ENCODE results near the gene MGAT2. TPM values are rescaled to one million over a fixed set of nuclear protein-coding genes. Genes with fewer than 3 reads are reported as not detected.

The MGAT2 gene
- total and polyA plus RNA-seq, 9 of the 15 experiments (the other 6 are each of a cell fraction or from before 2014, with no cell fraction given): 0.03 to 33.3 (median 24.6) TPM; not detected in 1

DNA sequence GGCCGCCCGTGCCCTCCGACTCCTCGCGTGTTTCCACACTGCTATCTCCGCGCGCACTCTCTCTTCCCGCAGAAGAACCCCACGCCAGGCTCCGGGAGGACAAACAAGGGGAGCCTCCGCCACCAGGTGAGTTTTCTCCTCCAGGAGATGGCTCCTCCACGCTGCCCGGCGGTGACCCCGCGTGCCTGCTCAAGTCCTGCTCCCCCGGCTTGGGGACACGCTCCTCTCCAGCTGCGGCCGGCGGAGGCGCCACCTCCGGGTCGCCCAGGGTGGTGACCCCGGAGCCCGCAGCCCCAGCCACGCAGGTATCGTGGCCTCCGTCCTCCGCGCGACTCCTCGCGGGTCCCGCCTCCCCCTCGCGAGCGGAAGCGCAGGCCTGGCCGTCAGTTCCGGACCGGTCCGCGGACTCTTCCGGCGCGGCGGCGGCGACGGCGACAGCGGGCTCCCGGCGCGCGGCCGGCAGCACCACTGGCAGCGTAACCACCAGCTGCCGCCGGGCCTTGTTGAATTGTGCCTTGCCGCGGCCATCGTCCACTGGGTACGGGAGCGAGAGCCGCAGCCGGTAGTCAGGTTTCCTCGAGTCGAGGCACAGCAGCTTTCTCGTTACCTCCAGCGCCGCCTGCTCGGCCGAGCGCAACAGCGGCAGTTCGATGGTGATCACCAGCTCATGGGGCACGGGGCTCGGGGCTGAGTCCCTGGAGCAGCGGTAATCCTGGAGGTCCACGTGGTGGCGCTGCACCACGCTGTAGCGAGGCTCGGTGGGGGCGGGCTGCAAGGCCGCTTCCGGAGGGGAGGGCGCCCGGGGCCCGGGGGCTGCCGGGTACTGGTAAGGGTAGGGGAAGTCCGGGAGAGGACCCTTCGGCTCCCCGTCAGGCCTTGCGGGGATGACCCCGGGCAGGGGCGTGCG is 13.3 kb downstream of the MGAT2 start (continued):
- TF ChIP-seq, protein P1, sequence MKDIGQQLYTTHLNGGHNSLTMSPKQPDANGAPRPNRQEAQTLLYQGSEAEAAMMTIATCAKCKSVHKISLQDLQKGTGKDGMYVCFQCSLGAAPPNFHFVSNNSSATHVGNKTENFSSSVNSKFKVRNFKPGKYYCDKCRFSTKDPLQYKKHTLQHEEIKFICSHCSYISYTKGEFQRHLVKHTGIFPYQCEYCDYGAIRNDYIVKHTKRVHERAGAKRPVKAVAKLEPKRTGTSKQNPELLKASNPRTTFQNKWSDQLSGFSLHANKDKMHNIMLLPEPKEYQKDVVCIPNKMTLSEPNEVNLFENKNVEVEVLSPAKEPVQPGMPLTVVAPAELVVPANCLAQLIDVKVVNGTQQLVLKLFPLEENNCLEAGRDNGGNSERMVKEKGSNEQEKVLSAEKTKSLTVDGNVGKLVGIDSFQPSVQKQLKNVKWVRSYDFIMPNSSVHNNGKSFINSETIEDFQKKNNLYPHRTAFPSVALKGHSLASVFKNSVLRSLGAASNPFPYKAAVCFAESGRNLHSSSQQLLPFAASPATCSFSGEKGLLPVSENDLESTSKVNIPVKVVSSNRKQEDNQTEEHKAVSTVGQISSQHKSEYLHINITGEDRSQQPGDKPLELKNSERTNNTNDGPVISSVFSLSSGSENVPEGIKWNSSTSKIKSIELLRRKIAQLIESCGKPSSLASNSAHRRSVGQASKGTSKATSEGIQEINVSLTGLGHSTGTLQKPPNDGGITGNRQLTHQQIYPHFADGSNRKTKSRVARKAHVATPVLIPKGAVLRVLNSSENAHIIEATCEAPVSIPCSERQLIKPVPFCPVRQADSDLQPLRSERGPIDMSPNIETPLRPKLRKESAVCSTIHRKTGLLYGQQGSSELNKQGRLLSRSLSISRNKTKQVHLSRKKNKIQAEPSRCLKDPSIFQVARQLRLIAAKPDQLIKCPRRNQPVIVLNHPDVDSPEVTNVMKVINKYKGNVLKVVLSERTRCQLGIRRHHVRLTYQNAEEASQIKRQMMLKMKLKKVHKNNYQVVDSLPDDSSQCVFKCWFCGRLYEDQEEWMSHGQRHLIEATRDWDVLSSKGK (CRISPR knock-in tag; IDR thresholded peaks at IDR 0.05): no peak
- TF ChIP-seq RBM25 (IDR thresholded peaks at IDR 0.05; ENCODE audit: low read depth, low read length, severe bottlenecking) (peak; percentile 15), POLR2A (conservative IDR thresholded peaks at IDR 0.05) (peak; percentile 91), TEAD1 (CRISPR knock-in tag; IDR thresholded peaks at IDR 0.05) (no peak), RCOR1 (IDR thresholded peaks at IDR 0.05; ENCODE audit: borderline replicate concordance in 1 of 2, low read depth in 2 of 2, low read length in 2 of 2) (peak in 1 of 2 experiments; percentile 6; a peak in 1 of 4 replicates), TGIF2 (CRISPR knock-in tag; IDR thresholded peaks at IDR 0.05) (no peak; the same call in 1 of the 2 replicates), STAT5A (IDR thresholded peaks at IDR 0.05; ENCODE audit: borderline replicate concordance, low read length) (no peak), HMG20A (CRISPR knock-in tag; conservative IDR thresholded peaks at IDR 0.05) (no peak), KLF10 (CRISPR knock-in tag; IDR thresholded peaks at IDR 0.05) (no peak), FOXK1 (CRISPR knock-in tag; IDR thresholded peaks at IDR 0.05; ENCODE audit: borderline replicate concordance) (no peak; the same call in 1 of the 2 replicates), HDAC6 (IDR thresholded peaks at IDR 0.05; ENCODE audit: low read depth, low read length) (no peak), ZNF12 (CRISPR knock-in tag; IDR thresholded peaks at IDR 0.05) (no peak), NCOR1 (IDR thresholded peaks at IDR 0.05) (0 out of 2 replicates have a peak, but pooled peaks have one; percentile 4), PYGO2 (tag; IDR thresholded peaks at IDR 0.05) (no peak), SIRT6 (IDR thresholded peaks at IDR 0.05; ENCODE audit: low read depth, low read length) (no peak), FOXA3 (CRISPR knock-in tag; conservative IDR thresholded peaks at IDR 0.05 in 1 of 2, IDR thresholded peaks at IDR 0.05 in 1 of 2) (no peak), CTBP1 (IDR thresholded peaks at IDR 0.05; ENCODE audit: borderline replicate concordance) (peak; percentile 85), PHF21A (IDR thresholded peaks at IDR 0.05; ENCODE audit: borderline replicate concordance, low read depth) (no peak), BRD9 (IDR thresholded peaks at IDR 0.05; ENCODE audit: low read depth, partially characterized antibody) (peak; percentile 35), TAF9B (IDR thresholded peaks at IDR 0.05; ENCODE audit: partially characterized antibody) (peak; percentile 22), THRAP3 (IDR thresholded peaks at IDR 0.05; ENCODE audit: borderline replicate concordance) (no peak), PCBP2 (IDR thresholded peaks at IDR 0.05; ENCODE audit: low read depth, low read length, poor library complexity, severe bottlenecking) (no peak), ZBTB7A (IDR thresholded peaks at IDR 0.05; ENCODE audit: borderline replicate concordance, control insufficient read depth, low read depth, low read length) (peak; percentile 86)
- TF ChIP-seq, protein P2, sequence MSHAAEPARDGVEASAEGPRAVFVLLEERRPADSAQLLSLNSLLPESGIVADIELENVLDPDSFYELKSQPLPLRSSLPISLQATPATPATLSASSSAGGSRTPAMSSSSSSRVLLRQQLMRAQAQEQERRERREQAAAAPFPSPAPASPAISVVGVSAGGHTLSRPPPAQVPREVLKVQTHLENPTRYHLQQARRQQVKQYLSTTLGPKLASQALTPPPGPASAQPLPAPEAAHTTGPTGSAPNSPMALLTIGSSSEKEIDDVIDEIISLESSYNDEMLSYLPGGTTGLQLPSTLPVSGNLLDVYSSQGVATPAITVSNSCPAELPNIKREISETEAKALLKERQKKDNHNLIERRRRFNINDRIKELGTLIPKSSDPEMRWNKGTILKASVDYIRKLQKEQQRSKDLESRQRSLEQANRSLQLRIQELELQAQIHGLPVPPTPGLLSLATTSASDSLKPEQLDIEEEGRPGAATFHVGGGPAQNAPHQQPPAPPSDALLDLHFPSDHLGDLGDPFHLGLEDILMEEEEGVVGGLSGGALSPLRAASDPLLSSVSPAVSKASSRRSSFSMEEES (CRISPR knock-in tag; IDR thresholded peaks at IDR 0.05): no peak

Data from K562 (cell line).